Prostate gland (tissue), 2 donors: Measurements from ENCODE around the gene XXYLT1.

ENCODE experiments used
- CTCF ChIP-seq, 4 experiments: fragments of 200-600 bp in 2 of 4; fragments of 450-650 bp in 2 of 4; sonication (generic) in 2 of 4; IDR thresholded peaks; 1 replicate in 3 of 4; 2 replicates in 1 of 4; pipeline ENCODE4 v1.5.1; 2016 to 2019; ENCODE audit warnings: antibody characterized with exemption in 4 of 4, mild to moderate bottlenecking in 2 of 4, moderate library complexity in 2 of 4
- POLR2A ChIP-seq: fragments of 450-650 bp; IDR thresholded peaks from one replicate; pipeline ENCODE4 v1.6.1; 2016; ENCODE audit warnings: antibody characterized with exemption, mild to moderate bottlenecking

GRCh38 chr3:195162033-195162669 is 108.8 kb downstream of the XXYLT1 start:
- TF ChIP-seq CTCF (IDR thresholded peaks at IDR 0.05) (no peak), POLR2A (no peak)
